ENCODE results near the gene METTL1.

- TF ChIP-seq GATA2 (IDR thresholded peaks at IDR 0.05; ENCODE audit: low read depth, low read length), result no peak
- TF ChIP-seq GATA3 (IDR thresholded peaks at IDR 0.05; ENCODE audit: low read depth, low read length), result no peak
Measured at GRCh38 chr12:57816855-57817151, 44.9 kb upstream of the METTL1 start.
